Measurements from ENCODE around the gene C19orf85.
A peak's percentile ranks its signal among the peaks of the same experiment; 100 is the strongest.

Gene C19orf85

GRCh38 chr19:55488986-55489710 is 24.6 kb upstream of the C19orf85 start:
- no peak for DNase-seq

- peak; percentile 24 for DNase-seq
Observed at GRCh38 chr19:55487924-55488687, 23.6 kb upstream of the C19orf85 start, which contains the start of gene SSC5D. TSS of gene SSC5D (plus strand) at chr19:55488436. CDS start at chr19:55488590, 154 bp downstream.

DNA sequence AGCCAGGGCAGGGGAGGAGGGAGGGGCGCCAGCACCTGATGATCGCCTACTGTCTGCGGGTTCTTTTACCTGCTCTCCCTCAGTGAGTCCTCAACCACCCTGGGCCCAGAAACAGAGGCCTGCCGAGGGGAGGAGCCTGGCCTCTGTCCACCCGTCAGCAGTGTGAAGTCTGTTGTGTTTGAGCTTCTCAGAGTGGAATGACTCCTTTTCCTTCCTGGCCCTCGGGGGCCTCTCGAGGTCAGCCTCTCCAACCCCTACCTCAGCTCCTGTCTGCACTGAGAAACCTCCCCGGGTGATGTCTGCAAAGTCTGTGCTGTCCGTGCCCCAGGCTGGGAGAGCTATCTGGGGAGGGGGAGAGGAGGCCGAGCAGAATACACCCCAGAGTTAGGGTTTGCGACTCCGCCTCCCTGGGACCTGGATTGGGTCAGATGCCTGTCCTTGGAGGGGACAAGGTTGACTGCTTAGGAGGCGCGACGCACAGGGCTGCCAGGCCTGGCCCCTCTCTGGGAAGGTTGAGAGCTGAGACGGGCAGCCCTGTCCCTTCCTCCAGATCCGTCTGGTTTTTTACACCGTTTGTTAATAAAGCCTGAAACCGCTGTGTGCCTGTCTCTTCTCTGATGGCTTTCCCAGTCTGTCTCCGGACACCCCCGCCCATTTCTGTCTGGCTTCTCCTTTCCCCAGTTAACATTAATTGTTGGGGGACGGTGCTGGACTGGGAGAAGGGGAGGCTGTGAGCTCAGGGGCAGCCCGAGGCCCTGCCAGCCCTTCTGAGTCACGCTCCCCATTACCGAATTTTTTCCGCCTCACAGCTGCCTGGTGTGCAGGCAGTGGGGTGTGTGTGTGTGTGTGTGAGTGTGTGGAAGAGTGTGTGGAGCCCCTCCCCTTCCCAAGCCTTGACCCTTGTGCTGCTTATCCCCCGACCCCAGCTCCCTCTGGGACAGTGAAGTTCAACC is 22.7 kb upstream of the C19orf85 start:
- DNase-seq: no peak

DNA sequence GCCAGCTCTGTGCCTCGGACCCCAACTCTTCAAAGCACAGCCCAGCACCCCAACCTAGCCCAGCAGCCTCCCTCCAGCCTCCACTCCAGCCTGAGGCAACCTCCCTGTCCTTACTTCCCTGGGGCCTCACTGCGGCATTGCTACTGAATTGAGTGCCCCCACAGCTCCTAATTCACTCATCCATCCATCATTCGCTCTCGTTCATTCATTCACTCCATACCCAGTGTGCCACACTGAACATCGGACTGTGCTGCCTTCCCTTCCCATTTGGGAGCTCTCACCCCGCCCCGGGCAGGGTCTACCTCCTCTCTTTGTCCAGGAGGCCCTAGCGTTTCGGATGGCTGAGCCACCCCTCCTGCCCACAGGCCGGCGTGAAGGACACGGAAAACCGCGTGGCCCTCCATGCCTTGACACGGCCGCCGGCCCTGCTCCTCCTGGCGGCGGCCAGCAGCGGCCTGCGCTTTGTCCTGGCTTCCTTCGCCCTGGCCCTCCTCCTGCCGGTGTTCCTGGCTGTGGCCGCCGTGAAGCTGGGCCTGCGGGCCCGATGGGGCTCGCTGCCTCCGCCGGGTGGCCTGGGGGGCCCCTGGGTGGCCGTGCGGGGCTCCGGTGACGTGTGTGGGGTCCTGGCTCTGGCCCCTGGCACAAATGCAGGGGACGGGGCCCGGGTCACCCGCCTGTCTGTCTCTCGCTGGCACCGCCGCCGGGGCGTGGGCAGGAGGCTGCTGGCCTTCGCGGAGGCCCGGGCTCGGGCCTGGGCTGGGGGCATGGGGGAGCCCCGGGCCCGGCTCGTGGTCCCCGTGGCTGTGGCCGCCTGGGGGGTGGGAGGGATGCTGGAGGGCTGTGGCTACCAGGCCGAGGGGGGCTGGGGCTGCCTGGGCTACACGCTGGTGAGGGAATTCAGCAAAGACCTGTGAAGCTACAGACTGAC is 21.8 kb upstream of the C19orf85 start:
- no peak for DNase-seq

- DNase-seq: no peak
Observed at GRCh38 chr19:55485439-55486011, 21.0 kb upstream of the C19orf85 start.

DNA sequence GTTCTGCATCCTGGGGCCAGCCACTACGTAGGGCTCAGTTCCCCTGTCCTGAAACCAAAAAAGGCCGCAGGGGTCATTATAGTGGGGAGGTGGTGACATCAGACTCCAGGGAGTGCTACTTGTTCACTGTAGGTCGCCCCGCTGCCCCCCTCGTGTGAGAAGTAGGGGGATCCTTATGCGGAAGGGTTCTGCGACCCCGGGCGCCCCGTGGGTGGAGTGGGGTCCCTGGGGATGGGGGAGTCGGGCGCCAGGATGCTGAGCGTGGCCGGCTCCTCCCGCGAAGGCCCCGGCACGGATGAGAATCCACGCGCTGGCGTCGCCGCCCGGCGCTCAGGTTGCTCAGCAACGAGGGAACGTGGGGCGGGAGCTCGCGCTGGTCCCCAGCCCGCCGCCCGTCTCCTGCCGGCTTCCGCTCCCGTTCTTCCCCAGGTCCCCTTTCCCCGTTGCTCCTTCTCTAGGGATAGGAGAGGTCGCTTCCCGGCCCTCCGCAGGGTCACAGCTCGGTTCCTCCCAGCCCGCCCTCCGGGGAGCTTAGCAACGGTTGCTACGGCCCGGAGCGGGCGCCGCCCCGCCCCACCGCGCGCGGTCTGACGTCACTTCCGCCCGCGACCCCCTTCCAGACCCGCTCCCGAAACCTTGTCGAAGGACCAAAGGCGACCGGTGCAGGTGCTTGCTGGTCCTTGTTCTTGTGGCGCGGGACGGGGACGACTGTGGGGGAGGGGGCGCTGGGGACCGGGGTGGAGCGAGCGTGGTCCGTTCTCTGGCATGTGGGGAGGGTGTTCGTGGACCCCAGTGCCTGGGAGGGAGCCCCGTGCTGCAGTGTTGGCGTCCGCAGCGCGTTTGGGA is 20.3 kb upstream of the C19orf85 start, which contains the start of gene NAT14:
Gene NAT14, plus strand, starts transcription at position 596 of the 846 bp plus-strand sequence. CDS start 521 bp downstream, outside the sequence.
- DNase-seq: peak; percentile 75

DNA sequence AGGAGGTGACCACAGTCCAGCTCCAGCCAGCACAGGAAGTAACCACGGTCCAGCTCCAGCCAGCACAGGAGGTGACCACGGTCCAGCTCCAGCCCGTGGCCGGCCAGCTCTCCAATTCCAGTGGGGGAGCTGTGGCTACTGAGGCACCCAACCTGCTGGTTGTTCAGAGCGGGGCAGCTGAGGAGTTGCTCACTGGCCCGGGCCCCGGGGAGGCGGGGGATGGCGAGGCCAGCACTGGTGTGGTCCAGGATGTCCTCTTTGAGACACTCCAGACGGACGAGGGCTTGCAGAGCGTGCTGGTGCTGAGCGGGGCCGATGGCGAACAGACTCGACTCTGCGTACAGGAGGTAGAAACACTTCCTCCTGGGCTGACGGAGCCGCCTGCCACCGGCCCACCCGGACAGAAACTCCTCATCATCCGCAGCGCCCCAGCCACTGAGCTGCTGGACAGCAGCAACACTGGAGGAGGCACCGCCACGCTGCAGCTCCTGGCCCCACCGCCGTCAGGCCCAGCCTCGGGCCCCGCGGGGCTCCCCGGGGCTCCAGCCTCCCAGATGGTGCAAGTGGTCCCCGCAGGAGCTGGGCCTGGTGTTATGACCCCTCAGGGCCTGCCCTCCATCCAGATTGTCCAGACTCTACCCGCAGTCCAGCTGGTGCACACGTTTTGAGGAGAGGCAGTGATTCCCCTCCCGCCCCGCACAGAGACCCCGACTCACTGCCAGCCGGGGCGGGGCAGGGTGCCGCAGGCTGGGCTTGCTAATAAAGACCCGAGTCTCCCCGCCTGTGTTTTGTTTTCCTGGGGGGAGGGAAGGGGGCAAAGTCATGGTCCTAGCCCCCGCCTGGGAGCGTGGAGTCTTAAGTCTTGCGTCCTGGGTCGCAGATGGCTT is 19.4 kb upstream of the C19orf85 start:
- DNase-seq: no peak

GRCh38 chr19:55482967-55483705 is 18.6 kb upstream of the C19orf85 start:
- DNase-seq: no peak

DNA sequence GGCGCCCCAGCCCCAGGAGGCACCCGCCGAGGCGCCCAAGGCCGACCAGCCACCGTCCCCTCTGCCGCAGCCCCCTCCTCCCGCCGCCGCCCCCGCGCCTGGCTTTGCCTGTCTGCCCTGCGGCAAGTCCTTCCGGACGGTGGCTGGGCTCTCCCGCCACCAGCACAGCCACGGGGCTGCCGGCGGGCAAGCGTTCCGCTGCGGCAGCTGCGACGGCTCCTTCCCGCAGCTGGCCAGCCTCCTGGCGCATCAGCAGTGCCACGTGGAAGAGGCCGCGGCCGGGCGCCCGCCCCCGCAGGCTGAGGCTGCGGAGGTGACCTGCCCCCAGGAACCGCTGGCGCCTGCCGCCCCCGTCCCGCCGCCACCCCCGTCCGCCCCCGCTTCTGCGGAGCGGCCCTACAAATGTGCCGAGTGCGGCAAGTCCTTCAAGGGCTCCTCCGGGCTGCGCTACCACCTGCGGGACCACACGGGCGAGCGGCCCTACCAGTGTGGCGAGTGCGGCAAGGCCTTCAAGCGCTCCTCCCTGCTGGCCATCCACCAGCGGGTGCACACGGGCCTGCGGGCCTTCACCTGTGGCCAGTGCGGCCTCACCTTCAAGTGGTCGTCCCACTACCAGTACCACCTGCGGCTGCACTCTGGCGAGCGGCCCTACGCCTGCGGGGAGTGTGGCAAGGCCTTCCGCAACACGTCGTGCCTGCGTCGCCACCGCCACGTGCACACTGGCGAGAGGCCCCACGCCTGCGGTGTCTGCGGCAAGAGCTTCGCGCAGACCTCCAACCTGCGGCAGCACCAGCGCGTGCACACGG is 17.8 kb upstream of the C19orf85 start:
- no peak for DNase-seq

GRCh38 chr19:55481794-55482155 is 17.2 kb upstream of the C19orf85 start:
- DNase-seq: no peak

GRCh38 chr19:55481148-55481793 is 16.7 kb upstream of the C19orf85 start:
- DNase-seq: no peak

DNA sequence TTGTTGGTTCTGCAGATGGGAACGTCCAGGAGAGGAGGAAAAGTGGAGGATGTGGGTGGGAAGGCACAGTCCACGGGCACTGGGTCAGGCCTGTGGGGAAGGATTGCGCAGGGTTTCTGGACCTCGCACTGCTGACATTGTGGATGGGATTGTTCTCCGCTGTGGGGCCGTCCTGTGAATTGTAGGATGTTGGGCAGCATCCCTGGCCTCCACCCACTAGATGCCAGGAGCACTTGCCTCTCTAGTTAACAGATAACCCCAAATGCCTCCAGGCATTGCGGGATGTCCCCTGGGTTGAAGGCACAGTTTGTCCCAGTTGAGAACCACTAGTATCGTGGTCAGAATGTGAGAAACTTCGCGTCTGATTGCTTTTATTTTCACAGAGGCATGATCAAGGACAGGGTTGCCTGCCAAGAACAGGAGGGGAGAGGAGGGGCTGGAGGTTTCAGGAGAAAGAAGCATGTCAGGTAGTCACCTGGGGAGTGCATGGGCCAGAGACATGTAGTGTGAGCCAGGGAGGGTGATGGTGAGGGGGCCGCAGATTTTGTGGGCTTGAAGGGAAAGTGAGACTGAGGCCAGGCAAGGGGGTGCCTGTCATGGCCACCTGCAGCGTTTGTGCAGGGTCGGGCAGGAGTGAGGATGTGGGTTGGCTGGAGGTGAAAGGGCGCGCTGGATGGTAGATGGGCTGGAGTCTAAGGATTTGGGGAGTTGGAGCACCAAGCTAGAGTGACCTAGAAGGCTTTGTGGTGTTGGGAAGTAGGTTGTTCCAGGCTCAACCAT is 15.1 kb upstream of the C19orf85 start:
- DNase-seq: no peak

- DNase-seq: no peak
Observed at GRCh38 chr19:55479045-55479444, 14.5 kb upstream of the C19orf85 start.

GRCh38 chr19:55478364-55478763 is 13.8 kb upstream of the C19orf85 start:
- no peak for DNase-seq

DNA sequence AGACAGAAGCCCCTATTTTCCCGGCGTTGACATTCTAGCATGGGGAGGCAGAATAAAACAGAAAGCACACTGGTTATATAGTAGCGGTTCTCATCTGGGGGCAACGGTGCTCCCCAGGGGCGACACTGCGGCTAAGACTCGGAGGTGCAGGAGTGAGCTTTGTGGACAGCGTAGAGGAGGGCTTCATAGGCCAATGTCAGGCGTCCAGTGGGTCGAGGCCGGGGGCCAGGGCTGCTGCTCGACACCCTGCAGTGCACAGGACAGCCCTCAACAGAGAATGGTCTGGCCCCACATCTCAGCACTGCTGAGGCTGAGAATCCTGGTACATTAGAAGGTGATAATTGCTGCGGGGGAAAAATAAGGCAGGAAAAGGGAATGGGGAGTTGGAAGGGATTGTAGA is 13.4 kb upstream of the C19orf85 start:
- DNase-seq: no peak

- peak; percentile 99 for DNase-seq
Observed at GRCh38 chr19:55476100-55476775, 11.7 kb upstream of the C19orf85 start, which contains the start of gene ZNF628. TSS of gene ZNF628 (plus strand) at chr19:55476617. CDS start at chr19:55479911, 3,294 bp downstream.

Measured in hematopoietic multipotent progenitor cell treated with erythropoietin and hydrocortisone succinate and interleukin-3 and kit ligand, for 6 days (in vitro differentiated cells).